ENCODE results near the gene DGKG. TPM values are rescaled to one million over a fixed set of nuclear protein-coding genes. Genes with fewer than 3 reads are reported as not detected.
A peak's percentile ranks its signal among the peaks of the same experiment; 100 is the strongest.

DGKG gene
- total RNA-seq, 4 donors from 2014 or later = 1.3 to 5.7 (median 2.3) TPM

- DNase-seq (ENCODE audit: low spot score in 2 of 2) = no peak
- Histone ChIP-seq H3K27ac (no peak overlapping the region), H3K9me3 (no peaks in the 10 kb centered on the region), H3K4me3 (no peak overlapping the region), H3K4me1 (peaks cover 0 to 45% (median 11%) of the 10 kb centered on the region in 4 donors), H3K27me3 (no peaks in the 10 kb centered on the region), H3K36me3 (no peaks in the 10 kb centered on the region)
- 21 to 40% methylated on average over 4 of the region's 4 CpGs for WGBS, 2 donors
- TF ChIP-seq EP300 (IDR thresholded peaks at IDR 0.05) (no peak), CTCF (IDR thresholded peaks at IDR 0.05) (no peak), POLR2A (IDR thresholded peaks at IDR 0.05) (no peak)
Observed at GRCh38 chr3:186102687-186103086, 259.3 kb downstream of the DGKG start.

GRCh38 chr3:186100398-186100797, 261.6 kb downstream of the DGKG start:
- no peak for DNase-seq (ENCODE audit: low spot score in 2 of 2)
- no peaks in the 10 kb centered on the region for H3K36me3 ChIP-seq
- H3K4me3 ChIP-seq = no peak overlapping the region
- TF ChIP-seq POLR2A (IDR thresholded peaks at IDR 0.05) (no peak), CTCF (IDR thresholded peaks at IDR 0.05) (no peak), EP300 (IDR thresholded peaks at IDR 0.05) (no peak)
- H3K9me3 ChIP-seq = no peaks in the 10 kb centered on the region
- no peaks in the 10 kb centered on the region for H3K27me3 ChIP-seq
- peaks cover 0 to 47% (median 20%) of the 10 kb centered on the region in 4 donors for H3K4me1 ChIP-seq
- H3K27ac ChIP-seq = no peak overlapping the region
- WGBS, 2 donors = 74 to 77% methylated on average over 3 of the region's 3 CpGs

- H3K9me3 ChIP-seq = no peaks in the 10 kb centered on the region
Observed at GRCh38 chr3:186099178-186099577, 262.9 kb downstream of the DGKG start.

GRCh38 chr3:186098740-186099139, 263.3 kb downstream of the DGKG start:
- Histone ChIP-seq H3K4me3 (no peak overlapping the region), H3K9me3 (no peaks in the 10 kb centered on the region), H3K36me3 (no peaks in the 10 kb centered on the region), H3K27ac (no peak overlapping the region), H3K27me3 (no peaks in the 10 kb centered on the region), H3K4me1 (peaks cover 0 to 51% (median 23%) of the 10 kb centered on the region in 4 donors)
- DNase-seq (ENCODE audit: low spot score in 2 of 2) = no peak
- WGBS, 2 donors = 59 to 74% methylated on average over 3 of the region's 3 CpGs
- TF ChIP-seq CTCF (IDR thresholded peaks at IDR 0.05) (no peak), EP300 (IDR thresholded peaks at IDR 0.05) (no peak), POLR2A (IDR thresholded peaks at IDR 0.05) (no peak)

More at GRCh38 chr3:186099178-186099577, 262.9 kb downstream of the DGKG start:
- TF ChIP-seq POLR2A (IDR thresholded peaks at IDR 0.05) = no peak
- TF ChIP-seq CTCF (IDR thresholded peaks at IDR 0.05) = no peak
- no peak for TF ChIP-seq EP300 (IDR thresholded peaks at IDR 0.05)
- WGBS, 2 donors = 53 to 54% methylated on average over 5 of the region's 5 CpGs
- H3K27me3 ChIP-seq = no peaks in the 10 kb centered on the region
- DNase-seq (ENCODE audit: low spot score in 2 of 2) = peak; percentile 49 to 63
- no peak overlapping the region for H3K27ac ChIP-seq
- no peak overlapping the region for H3K4me3 ChIP-seq
- H3K36me3 ChIP-seq = no peaks in the 10 kb centered on the region
- H3K4me1 ChIP-seq = peaks cover 0 to 51% (median 22%) of the 10 kb centered on the region in 4 donors

- Histone ChIP-seq H3K4me3 (peak overlapping the region in 3 of 4 donors; percentile 1 to 35 (median 26)), H3K27me3 (no peaks in the 10 kb centered on the region), H3K27ac (peak overlapping the region in 2 of 4 donors; percentile 12 to 37), H3K9me3 (no peaks in the 10 kb centered on the region), H3K36me3 (no peaks in the 10 kb centered on the region), H3K4me1 (peaks cover 0 to 50% (median 25%) of the 10 kb centered on the region in 4 donors)
- 1 to 2% methylated on average over 15 to 16 of the region's 16 CpGs for WGBS, 2 donors
- TF ChIP-seq POLR2A (IDR thresholded peaks at IDR 0.05) (no peak), CTCF (IDR thresholded peaks at IDR 0.05) (no peak), EP300 (IDR thresholded peaks at IDR 0.05) (peak in 1 of 2 donors; percentile 70)
- peak; percentile 23 to 33 for DNase-seq (ENCODE audit: low spot score in 2 of 2)
Observed at GRCh38 chr3:186097663-186098451, 264.2 kb downstream of the DGKG start.

Measured in tibial nerve (tissue), 4 donors.